Parathyroid adenoma (tissue), 2 donors: Measurements from ENCODE around the gene SEC31A.

Source experiments
- H2AFZ ChIP-seq: fragments of 300-600 bp; sonication (generic); one replicate; pipeline ENCODE4 v1.7.0; 2017; ENCODE audit warnings: antibody characterized with exemption, mild to moderate bottlenecking
- H3K27ac ChIP-seq: fragments of 300-600 bp; sonication (generic); one replicate; pipeline ENCODE4 v1.7.0; 2017
- H3K27me3 ChIP-seq: fragments of 300-600 bp; sonication (generic); one replicate; pipeline ENCODE4 v1.7.0; 2017; ENCODE audit warnings: low read length; ENCODE audit not compliant: control insufficient read depth, insufficient read depth
- H3K36me3 ChIP-seq: fragments of 300-600 bp; sonication (generic); one replicate; pipeline ENCODE4 v1.7.0; 2017; ENCODE audit warnings: low read length; ENCODE audit not compliant: control insufficient read depth, insufficient read depth
- H3K4me1 ChIP-seq: fragments of 300-600 bp; sonication (generic); one replicate; pipeline ENCODE4 v1.7.0; 2017; ENCODE audit warnings: control low read depth
- H3K4me2 ChIP-seq: fragments of 300-600 bp; sonication (generic); one replicate; pipeline ENCODE4 v1.7.0; 2017; ENCODE audit warnings: low read length
- H3K4me3 ChIP-seq: fragments of 300-600 bp; sonication (generic); one replicate; pipeline ENCODE4 v1.7.0; 2017; ENCODE audit warnings: low read depth, low read length
- H3K79me2 ChIP-seq: fragments of 300-600 bp; sonication (generic); one replicate; pipeline ENCODE4 v1.7.0; 2017; ENCODE audit warnings: control low read depth
- H3K9ac ChIP-seq: fragments of 300-600 bp; sonication (generic); one replicate; pipeline ENCODE4 v1.7.0; 2017; ENCODE audit warnings: mild to moderate bottlenecking
- H3K9me3 ChIP-seq: fragments of 300-600 bp; sonication (generic); one replicate; pipeline ENCODE4 v1.7.0; 2017; ENCODE audit warnings: low read length; ENCODE audit not compliant: control insufficient read depth
- CTCF ChIP-seq: fragments of 300-600 bp; sonication (generic); IDR thresholded peaks from one replicate; pipeline ENCODE4 v1.7.0; 2017; ENCODE audit warnings: antibody characterized with exemption, mild to moderate bottlenecking
- donor health status: primary hyperparathyroidism.

SEC31A gene

GRCh38 chr4:82896755-82897154 is 5.8 kb upstream of the SEC31A start:
- no peak for TF ChIP-seq CTCF
- no peak overlapping the region for H3K4me3 ChIP-seq
- no peaks in the 10 kb centered on the region for H3K27me3 ChIP-seq
- H3K4me1 ChIP-seq: peaks cover 4% of the 10 kb centered on the region
- H3K4me2 ChIP-seq: no peak overlapping the region
- peaks cover 4% of the 10 kb centered on the region for H3K79me2 ChIP-seq
- no peak overlapping the region for H3K9ac ChIP-seq
- no peaks in the 10 kb centered on the region for H3K9me3 ChIP-seq
- H2AFZ ChIP-seq: no peak overlapping the region
- H3K27ac ChIP-seq: no peak overlapping the region
- no peaks in the 10 kb centered on the region for H3K36me3 ChIP-seq

GRCh38 chr4:82893942-82894341 is 3.0 kb upstream of the SEC31A start:
- TF ChIP-seq CTCF: no peak
- Histone ChIP-seq H3K27me3 (no peaks in the 10 kb centered on the region), H3K9ac (no peak overlapping the region), H3K79me2 (peaks cover 9% of the 10 kb centered on the region), H3K9me3 (no peaks in the 10 kb centered on the region), H3K27ac (no peak overlapping the region), H2AFZ (no peak overlapping the region), H3K4me3 (no peak overlapping the region), H3K4me1 (peaks cover 3% of the 10 kb centered on the region), H3K36me3 (no peaks in the 10 kb centered on the region), H3K4me2 (no peak overlapping the region)

GRCh38 chr4:82892467-82892802 is 1.5 kb upstream of the SEC31A start:
- Histone ChIP-seq H3K9me3 (no peaks in the 10 kb centered on the region), H3K4me2 (no peak overlapping the region), H3K4me1 (peaks cover 3% of the 10 kb centered on the region), H3K4me3 (no peak overlapping the region), H3K9ac (no peak overlapping the region), H3K27me3 (no peaks in the 10 kb centered on the region), H3K36me3 (no peaks in the 10 kb centered on the region), H3K79me2 (peaks cover 10% of the 10 kb centered on the region), H3K27ac (no peak overlapping the region), H2AFZ (no peak overlapping the region)
- TF ChIP-seq CTCF: no peak

- H2AFZ ChIP-seq: peak overlapping the region; percentile 70
- no peaks in the 10 kb centered on the region for H3K27me3 ChIP-seq
- H3K4me3 ChIP-seq: peak overlapping the region; percentile 94
- no peaks in the 10 kb centered on the region for H3K36me3 ChIP-seq
- H3K4me1 ChIP-seq: peaks cover 3% of the 10 kb centered on the region
- H3K27ac ChIP-seq: peak overlapping the region; percentile 86
- peak overlapping the region; percentile 88 for H3K4me2 ChIP-seq
- H3K9ac ChIP-seq: peak overlapping the region; percentile 67
- H3K9me3 ChIP-seq: no peaks in the 10 kb centered on the region
- no peak for TF ChIP-seq CTCF
- peaks cover 13% of the 10 kb centered on the region for H3K79me2 ChIP-seq
Measured at GRCh38 chr4:82891707-82892466, 934 bp upstream of the SEC31A start.

GRCh38 chr4:82890528-82890900 is 439 bp downstream of the SEC31A start:
- peak overlapping the region; percentile 70 for H2AFZ ChIP-seq
- H3K4me2 ChIP-seq: peak overlapping the region; percentile 96
- peaks cover 10% of the 10 kb centered on the region for H3K79me2 ChIP-seq
- peak overlapping the region; percentile 16 for H3K9ac ChIP-seq
- no peak for TF ChIP-seq CTCF
- peaks cover 6% of the 10 kb centered on the region for H3K4me1 ChIP-seq
- no peaks in the 10 kb centered on the region for H3K36me3 ChIP-seq
- peak overlapping the region; percentile 94 for H3K4me3 ChIP-seq
- H3K9me3 ChIP-seq: no peaks in the 10 kb centered on the region
- peak overlapping the region; percentile 86 for H3K27ac ChIP-seq
- H3K27me3 ChIP-seq: no peaks in the 10 kb centered on the region
